GM19463 (cell line): ENCODE results near the gene NDUFAF2.
"Not testable (repeated sequence)": the region's sequence is repeated elsewhere in the genome, so short reads cannot be mapped to it uniquely, and the experiment has no call there.

Source experiments
- ATAC-seq: cut with Tn5 transposase; IDR thresholded peaks from one replicate; pipeline ENCODE4 v1.9.1; 2021; ENCODE audit warnings: mild to moderate bottlenecking, moderate library complexity; ENCODE audit not compliant: unreplicated experiment

Gene NDUFAF2

DNA sequence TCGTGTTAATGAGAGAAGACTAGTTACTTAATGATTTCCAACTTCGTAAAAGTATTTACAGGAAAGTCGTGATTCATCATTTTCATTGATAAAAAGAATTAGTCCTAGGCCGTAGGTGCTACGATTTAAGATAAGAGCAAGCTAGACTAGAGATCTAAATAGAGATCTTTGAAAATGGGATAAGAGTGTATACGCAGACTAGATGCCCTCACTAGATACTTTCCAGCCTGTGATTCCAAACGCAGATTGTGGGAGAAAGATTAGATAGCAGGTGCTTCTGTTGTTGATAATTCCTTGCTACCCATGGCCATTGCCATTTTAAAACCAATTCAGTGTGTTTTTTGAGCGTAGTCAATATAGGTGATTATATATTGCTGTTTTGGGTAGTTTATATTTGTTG lies 223.9 kb downstream of the NDUFAF2 start:
- no peak for ATAC-seq

DNA sequence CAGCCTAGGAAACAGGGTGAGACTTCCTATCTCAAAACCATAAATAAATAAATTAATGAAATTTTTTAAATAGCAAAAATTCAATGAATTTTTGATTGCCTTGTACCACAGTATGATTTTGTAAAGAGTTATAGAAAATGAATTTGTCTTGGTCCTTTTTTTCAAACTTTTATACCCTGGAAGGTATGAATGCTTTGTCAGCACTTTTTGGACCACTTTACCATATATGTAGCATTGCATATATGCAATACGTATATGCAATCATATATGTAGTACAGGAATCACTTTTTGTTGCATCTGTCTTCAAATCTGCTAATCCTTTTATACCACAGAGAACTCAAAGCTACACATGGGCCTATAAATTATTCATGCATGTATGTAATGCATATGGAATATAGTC lies 226.5 kb downstream of the NDUFAF2 start:
- ATAC-seq: no peak

DNA sequence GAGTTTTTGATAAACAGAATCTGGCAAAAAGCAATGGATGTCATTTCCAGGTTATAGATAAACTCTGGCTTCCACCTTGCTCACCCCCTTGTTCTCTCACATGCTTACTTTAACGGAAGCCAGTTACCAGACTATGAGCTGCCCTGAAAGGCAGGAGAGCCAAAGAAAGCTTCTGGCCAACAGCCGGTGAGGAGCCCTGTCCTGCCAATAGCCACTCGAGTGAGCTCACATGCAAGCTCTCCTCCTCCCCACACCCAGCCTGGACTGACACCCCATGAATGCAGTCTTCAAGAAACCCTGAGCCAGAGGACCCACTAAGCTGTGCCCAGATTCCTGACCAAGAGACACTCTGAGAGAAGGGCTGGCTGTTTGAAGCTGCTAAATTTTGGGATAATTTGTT lies 231.6 kb downstream of the NDUFAF2 start:
- ATAC-seq: no peak

DNA sequence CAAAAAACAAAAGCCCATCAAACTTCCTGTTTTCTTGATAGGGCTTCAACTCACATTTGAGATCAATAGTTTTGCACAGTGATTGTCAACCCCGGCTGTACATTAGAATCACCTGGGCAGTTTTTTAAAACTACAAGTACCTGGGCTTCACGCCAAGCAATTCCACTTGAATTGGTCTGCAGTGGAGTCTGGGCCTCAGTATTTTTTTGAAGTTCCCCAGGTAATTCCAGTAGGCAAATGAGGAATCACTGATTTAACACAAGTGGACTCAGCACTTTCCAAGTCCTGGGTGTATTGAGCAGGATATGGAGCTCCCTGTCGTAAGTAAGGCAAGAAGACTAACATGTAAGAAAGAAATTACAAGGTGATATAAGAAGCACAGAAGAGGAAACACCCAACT lies 232.1 kb downstream of the NDUFAF2 start:
- ATAC-seq: no peak

DNA sequence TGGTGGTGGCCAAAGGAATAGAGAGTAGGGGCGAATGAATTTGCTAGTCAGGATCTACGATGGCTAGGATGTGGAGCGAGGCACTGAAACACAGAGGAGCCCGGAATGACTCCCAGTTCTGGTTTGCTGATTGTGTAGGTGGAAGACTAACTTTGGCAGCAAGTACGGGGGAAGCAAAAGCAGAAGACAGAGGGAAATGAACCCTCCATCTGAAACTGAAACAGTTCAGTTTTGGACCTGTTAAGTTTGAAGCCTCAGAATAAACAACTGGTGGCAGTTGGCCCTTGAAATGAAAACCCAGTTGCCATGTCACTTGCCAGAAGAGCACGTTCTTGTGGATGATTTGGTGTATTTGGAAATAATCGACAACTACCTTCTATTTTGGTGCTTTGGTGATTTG lies 232.7 kb downstream of the NDUFAF2 start:
- peak; percentile 94 for ATAC-seq

DNA sequence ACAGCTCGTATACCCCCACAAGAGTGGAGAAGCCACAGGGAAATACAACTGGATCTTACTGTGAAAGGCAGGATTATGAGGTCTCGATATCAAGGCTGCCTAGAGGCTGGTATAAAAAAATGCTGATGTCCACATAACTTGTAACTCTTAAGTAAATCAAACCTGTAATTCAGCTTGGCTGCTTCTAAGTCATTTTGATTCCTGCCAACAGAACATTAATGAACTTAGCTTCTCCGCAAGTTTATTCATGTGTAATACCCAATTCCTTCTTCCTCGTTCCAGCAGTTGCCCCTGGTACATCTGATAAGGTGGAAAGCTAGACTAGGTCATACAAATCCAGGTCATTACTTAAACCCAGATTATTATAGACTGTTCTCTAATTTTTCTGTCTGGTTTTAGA lies 233.7 kb downstream of the NDUFAF2 start:
- ATAC-seq: no peak

DNA sequence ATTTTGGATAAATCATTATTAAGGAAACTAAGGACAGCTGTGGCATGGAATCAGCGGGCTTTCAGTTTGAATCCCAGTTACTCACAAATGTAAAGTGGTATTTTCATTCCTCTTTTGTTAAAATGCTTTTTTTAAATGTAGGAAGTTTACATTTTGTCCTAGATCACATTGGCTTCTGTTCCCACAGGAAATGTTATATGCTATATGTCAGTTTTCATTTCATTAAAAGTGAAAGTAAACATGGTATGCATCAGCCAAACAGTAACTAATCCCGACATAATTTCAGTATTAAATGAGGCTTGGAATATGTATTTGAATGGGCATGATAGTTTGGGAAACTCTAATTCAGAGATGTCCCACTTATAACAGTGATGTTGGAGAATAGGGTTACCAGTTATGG lies 235.9 kb downstream of the NDUFAF2 start:
- no peak for ATAC-seq

DNA sequence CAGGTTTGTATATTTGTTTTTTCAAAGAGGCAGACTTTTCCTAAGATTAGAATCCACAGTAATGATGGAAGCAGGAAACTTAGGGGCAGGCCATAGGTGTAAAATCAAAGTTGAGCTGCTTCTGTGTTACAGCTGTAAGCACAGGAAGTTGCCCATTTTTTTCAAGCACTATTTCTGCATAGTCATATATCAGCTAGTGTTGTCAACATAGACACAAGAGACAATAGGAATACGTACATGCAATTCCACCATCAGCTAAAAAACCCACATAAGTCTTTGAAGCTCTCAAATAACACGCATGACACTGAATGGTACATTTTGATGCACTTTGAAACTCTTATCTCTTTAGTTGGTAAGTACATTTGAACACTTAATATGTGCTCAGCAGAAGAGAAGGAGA lies 237.4 kb downstream of the NDUFAF2 start:
- no peak for ATAC-seq

DNA sequence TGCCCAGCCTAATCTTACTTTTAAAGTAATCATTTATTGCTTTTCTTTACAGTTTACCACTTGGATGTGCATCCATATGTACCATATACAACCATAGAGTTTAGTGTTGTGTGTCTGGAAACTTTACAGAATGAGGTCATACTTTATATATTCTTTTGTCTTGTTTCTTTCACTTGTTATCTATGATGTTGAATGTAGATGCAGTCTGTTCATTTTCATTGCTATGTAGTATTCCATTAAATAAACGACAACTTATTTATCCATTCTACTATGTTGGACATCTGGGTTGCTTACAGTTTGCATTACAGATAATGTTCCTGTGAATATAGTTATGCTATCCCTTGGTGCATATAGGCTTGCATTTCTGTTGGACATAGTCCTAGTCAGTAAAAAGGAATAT lies 238.5 kb downstream of the NDUFAF2 start:
- ATAC-seq: no peak

DNA sequence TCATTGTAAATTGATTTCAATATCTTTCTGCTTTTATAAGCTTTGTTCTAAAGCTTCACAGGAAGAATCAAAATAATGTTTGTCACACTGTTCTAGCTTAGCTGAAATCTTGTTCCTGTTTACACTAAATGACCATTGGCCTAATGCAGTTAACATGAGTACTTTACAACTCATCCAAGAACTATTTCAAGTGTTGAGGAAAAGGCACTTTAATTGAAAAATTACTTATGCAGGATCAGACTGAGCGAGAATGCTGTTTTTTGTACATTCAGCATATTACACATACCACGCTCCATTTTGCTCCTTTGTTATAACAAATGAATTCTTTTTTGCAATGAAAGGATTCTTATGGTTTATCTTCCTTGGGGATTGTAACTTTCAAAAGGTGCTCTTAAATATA lies 239.7 kb downstream of the NDUFAF2 start:
- no peak for ATAC-seq

DNA sequence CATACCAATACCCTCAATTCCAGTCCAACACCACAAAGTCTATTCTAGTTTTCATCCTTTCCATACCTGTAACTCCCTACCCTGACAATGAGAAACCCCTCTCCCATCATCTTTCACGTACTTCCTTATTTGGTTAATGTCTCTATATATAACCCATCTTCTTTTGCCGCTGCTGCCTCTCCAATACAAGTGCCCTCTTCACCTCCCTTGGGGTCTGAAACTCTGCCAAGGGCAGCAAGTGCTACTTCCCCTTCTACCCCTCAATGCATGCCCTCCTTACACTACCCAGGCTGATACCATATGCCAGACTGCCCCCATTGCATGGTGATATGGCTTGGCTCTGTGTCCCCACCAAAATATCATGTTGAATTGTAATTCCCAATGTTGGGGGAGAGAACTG lies 241.6 kb downstream of the NDUFAF2 start:
- no peak for ATAC-seq

DNA sequence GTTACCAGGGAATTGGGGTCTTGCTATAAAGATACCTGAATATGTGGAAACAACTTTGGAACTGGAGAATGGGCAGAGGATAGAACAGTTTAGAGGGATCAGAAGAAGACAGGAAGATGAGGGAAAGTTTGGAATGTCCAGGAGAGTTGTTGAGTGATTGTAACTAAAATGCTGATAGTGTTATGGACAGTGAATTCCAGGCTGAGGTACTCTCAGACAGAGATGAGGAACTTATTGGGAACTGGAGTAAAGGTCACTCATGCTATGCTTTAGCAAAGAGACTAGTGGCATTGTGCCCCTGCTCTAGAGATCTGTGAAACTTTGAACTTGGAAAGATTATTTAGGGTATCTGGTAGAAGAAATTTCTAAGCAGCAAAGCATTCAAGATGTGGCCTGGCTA lies 242.3 kb downstream of the NDUFAF2 start:
- not testable (repeated sequence) for ATAC-seq

DNA sequence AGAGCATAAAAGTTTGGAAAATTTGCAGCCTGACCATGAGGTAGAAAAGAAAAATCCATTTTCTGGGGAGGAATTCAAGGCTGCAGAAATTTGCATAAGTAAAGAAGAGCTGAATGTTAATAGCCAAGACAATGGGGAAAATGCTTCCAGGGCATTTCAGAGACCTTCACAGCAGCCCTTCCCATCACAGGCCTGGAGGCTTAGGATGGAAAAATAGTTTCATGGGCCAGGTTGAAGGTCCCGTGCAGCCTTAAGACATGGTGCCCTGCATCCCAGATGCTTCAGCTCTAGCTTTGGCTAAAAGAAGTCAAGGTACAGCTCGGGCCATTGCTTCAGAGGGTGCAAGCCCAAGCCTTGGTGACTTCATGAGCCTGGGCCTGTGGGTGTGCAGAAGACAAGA lies 242.8 kb downstream of the NDUFAF2 start:
- ATAC-seq: not testable (repeated sequence)

DNA sequence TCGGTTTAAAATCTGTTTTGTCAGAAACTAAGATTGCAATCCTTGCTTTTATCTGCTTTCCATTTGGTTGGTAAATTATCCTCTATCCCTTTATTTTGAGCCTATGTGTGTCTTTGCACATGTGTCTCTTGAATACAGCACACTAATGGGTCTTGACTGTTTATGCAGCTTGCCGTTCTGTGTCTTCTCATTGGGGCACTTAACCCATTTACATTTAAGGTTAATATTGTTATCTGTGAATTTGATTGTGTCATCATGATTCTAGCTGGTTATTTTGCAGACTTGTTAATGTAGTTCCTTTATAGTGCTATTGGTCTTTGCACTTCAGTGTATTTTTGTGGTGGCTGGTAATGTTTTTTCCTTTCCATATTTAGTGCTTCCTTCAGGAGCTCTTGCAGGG lies 253.6 kb downstream of the NDUFAF2 start:
- ATAC-seq: no peak

DNA sequence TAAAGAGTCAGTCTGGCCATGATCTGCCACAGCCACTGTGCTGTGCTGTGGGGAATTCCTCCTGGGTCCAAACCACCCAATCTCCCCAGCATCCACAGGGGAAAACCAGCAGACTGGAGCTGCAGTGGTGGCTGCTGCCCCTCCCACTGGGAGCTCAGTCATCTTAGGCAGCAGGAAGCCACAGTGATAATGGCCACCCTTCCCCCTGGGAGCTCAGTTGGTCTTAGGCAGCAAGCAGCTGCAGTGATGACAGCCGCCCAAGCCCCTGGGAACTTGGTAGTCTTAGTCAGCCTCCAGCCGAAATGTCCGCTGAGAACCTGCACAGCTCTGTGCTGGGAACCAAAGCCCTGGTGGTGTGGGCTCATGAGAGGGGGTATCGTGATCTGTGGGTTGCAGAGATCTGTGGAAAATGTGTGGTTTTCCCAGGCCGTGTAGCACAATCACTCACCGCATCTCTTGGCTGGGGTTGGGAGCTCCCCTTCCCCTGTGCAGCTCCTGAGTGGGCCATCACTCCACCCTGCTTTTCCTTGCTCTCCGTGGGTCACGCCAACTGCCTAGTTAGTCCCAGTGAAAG lies 255.7 kb downstream of the NDUFAF2 start:
- ATAC-seq: peak; percentile 81

DNA sequence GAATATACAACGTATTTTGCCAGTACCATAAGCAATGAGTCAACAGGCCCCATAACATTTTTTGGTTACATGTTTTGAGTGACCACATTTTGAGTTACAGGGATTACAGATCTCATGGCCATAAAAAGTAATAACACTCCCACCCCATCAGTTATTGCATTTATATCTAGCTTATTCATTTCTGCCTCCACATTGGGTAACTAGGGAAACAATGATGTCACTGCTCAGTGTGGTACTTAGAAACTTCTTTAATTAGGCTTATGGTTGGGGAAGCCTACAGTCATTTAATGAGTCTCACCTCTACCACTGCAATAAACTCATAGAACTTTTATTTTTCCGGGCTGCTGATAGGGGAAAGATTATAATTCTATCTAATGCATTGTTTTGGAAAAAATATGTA lies 257.2 kb downstream of the NDUFAF2 start:
- ATAC-seq: no peak
